HAP-1 (cell line): Measurements from ENCODE around the gene ITM2B.
"Not testable (repeated sequence)": the region's sequence is repeated elsewhere in the genome, so short reads cannot be mapped to it uniquely, and the experiment has no call there.

Experiments used
- DNase-seq, 2 experiments: peaks; one replicate each; pipeline ENCODE4 v3.0.0-alpha.2; 2016 to 2020; ENCODE audit warnings: low spot score in 2 of 2
- H3K27me3 ChIP-seq: fragments of 250-450 bp; sonication (Bioruptor Pico); 2 replicates; pipeline ENCODE4 v1.5.1; 2020; ENCODE audit warnings: low read depth, mild to moderate bottlenecking, moderate library complexity
- H3K36me3 ChIP-seq: fragments of 250-450 bp; sonication (Bioruptor Pico); replicated peaks from 2 replicates; pipeline ENCODE4 v1.5.1; 2020; ENCODE audit warnings: mild to moderate bottlenecking
- H3K4me1 ChIP-seq: fragments of 250-450 bp; sonication (Bioruptor Pico); 2 replicates; pipeline ENCODE4 v1.5.1; 2020; ENCODE audit warnings: mild to moderate bottlenecking
- H3K4me3 ChIP-seq: fragments of 250-450 bp; sonication (Bioruptor Pico); 2 replicates; pipeline ENCODE4 v1.5.1; 2020; ENCODE audit warnings: mild to moderate bottlenecking, moderate library complexity
- H3K9me3 ChIP-seq: fragments of 250-450 bp; sonication (Bioruptor Pico); 2 replicates; pipeline ENCODE4 v1.5.1; 2020; ENCODE audit warnings: mild to moderate bottlenecking, moderate library complexity
- in situ Hi-C: fragments of 300-500 bp; cut with MboI; formaldehyde crosslinking; loops from 3 replicates; pipeline ENCODE4 v1.14.3; 2020; ENCODE audit warnings: low sequenced_read_pairs, inconsistent platforms, mixed read lengths

Gene ITM2B

DNA sequence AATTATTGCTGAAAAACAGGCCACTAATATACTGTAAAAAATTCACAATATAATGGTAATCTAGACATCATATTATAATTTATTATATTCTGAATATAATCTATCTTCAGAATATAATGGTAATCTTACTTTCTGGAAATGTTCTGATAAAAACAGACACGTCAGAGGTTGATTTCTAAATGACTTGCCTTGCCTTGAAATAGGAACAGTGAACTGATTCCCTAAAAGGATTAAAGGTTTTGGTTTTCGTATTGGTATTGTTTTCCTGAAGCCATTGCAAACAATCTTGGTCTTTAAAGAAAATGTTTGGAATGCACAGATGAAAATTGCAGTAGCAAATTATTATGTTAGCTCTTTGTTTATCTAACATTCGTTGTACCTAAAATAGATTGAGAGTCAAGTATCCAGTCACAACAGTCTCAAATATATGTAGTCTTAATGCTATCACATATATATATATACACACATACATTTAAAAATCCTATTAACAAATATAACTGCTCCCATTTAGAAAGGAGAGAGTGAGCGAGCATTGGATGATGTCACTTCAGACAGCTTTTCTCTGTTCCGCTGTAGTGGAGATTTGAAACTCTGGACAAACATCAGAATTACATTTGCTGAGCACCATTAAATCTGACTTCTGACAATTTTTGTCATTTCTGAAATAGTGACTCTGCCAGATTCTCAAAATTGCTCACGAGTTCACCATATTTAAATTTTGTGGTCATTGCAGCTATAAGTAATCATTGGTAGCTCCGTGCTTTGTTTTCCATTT lies 1.7 kb downstream of the ITM2B start:
- in situ Hi-C loops, result loop anchor here (10.0 kb wide), 1 partner anchor 110 kb away; no protein-coding TSS in a partner anchor
- DNase-seq, result peak in 1 of 2 experiments; percentile 59
- H3K27me3 ChIP-seq, result no peaks in the 10 kb centered on the region
- peaks cover 29% of the 10 kb centered on the region for H3K4me1 ChIP-seq
- H3K36me3 ChIP-seq, result no peaks in the 10 kb centered on the region
- H3K9me3 ChIP-seq, result no peaks in the 10 kb centered on the region
- H3K4me3 ChIP-seq, result peak overlapping the region; percentile 79

- peak overlapping the region; percentile 79 for H3K4me3 ChIP-seq
- no peaks in the 10 kb centered on the region for H3K36me3 ChIP-seq
- H3K9me3 ChIP-seq, result no peaks in the 10 kb centered on the region
- H3K27me3 ChIP-seq, result no peaks in the 10 kb centered on the region
- in situ Hi-C loops, result loop anchor here (10.0 kb wide), 1 partner anchor 111 kb away; no protein-coding TSS in a partner anchor
- DNase-seq, result peak; percentile 48 to 63
- peaks cover 29% of the 10 kb centered on the region for H3K4me1 ChIP-seq
These were observed 2.5 kb downstream of the ITM2B start for GRCh38 chr13:48235341-48236135.

DNA sequence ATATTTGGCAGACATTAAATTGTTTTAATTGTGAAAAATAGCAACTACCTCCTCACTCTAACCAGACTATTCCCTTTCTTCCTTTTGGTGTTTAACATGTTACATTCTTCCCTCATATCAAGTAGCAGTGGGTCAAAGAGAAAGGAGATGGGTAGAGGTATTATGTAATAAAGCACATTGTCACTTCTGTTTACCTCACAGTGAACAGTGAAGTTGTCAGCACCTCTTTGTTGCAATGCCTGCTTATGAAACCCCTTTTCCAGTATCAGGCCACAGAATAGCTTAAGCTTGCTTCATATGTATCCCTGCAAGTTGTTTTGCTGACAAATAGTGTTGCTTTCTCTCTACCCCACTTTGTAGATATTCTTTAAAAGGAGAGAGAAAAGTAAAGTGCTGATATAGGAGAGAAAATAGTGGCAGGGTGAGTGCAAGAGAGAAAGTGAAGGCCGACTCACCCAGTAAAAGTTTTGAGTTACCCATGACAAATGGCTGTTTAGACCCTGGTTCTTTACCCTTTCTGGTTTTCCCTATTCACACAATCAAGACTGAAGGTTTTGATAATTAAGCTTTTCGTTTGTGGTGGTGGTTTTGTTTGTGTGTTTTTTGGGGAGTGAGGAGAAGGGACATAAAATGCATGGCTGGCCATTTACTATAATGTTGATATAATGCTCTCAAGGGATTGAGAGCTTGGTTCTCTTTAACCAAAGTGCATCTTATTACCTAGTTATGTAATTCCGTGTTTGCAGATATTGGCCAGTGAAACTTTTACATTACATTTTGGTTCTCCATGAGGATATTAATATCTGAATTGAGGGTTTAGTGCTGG lies 3.7 kb downstream of the ITM2B start:
- H3K9me3 ChIP-seq, result no peaks in the 10 kb centered on the region
- H3K27me3 ChIP-seq, result no peaks in the 10 kb centered on the region
- in situ Hi-C loops, result loop anchor here (10.0 kb wide), 1 partner anchor 112 kb away; no protein-coding TSS in a partner anchor
- no peaks in the 10 kb centered on the region for H3K36me3 ChIP-seq
- no peak for DNase-seq
- H3K4me1 ChIP-seq, result peaks cover 25% of the 10 kb centered on the region
- H3K4me3 ChIP-seq, result no peak overlapping the region

- H3K9me3 ChIP-seq, H3K36me3 ChIP-seq, H3K4me3 ChIP-seq, DNase-seq, H3K27me3 ChIP-seq: not testable (repeated sequence)
- peaks cover 29% of the 10 kb centered on the region for H3K4me1 ChIP-seq
- in situ Hi-C loops, result loop anchor here (10.0 kb wide), 1 partner anchor 115 kb away; no protein-coding TSS in a partner anchor
These were observed 6.4 kb downstream of the ITM2B start for GRCh38 chr13:48239369-48239768.

- in situ Hi-C loops, result no loop called here
- Histone ChIP-seq H3K9me3 (no peaks in the 10 kb centered on the region), H3K4me1 (peaks cover 25% of the 10 kb centered on the region), H3K36me3 (peaks cover 9% of the 10 kb centered on the region), H3K27me3 (no peaks in the 10 kb centered on the region), H3K4me3 (no peak overlapping the region)
- no peak for DNase-seq
These were observed 8.6 kb downstream of the ITM2B start for GRCh38 chr13:48241651-48242050.

- in situ Hi-C loops, result no loop called here
- peaks cover 9% of the 10 kb centered on the region for H3K36me3 ChIP-seq
- DNase-seq, result no peak
- H3K9me3 ChIP-seq, result no peaks in the 10 kb centered on the region
- H3K4me1 ChIP-seq, result peaks cover 14% of the 10 kb centered on the region
- H3K4me3 ChIP-seq, result no peak overlapping the region
- no peaks in the 10 kb centered on the region for H3K27me3 ChIP-seq
These were observed 9.7 kb downstream of the ITM2B start for GRCh38 chr13:48242677-48243076.

DNA sequence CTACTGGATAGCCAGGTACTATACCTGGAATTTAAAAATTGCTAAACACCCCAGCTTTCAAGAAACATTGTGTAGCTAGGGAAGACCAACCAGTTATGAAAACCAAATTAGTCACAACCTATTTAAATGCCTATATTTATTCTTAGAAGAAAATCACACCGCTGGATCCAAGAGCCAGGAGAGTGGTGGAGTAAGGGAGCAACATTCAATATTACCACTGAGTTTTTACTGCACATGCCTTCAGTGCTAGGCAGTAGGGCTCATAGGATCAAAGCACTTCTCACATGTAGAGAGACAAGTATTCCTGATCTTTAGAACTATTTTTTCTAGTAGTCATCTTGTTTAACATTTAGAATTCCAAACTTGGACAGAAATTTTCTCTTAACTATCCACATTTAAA lies 11.2 kb downstream of the ITM2B start:
- no peak overlapping the region for H3K4me3 ChIP-seq
- DNase-seq, result no peak
- no peaks in the 10 kb centered on the region for H3K27me3 ChIP-seq
- H3K4me1 ChIP-seq, result peaks cover 14% of the 10 kb centered on the region
- H3K36me3 ChIP-seq, result peaks cover 9% of the 10 kb centered on the region
- in situ Hi-C loops, result no loop called here
- H3K9me3 ChIP-seq, result no peaks in the 10 kb centered on the region

GRCh38 chr13:48246102-48246501 lies 13.1 kb downstream of the ITM2B start:
- peaks cover 14% of the 10 kb centered on the region for H3K4me1 ChIP-seq
- H3K27me3 ChIP-seq, result no peaks in the 10 kb centered on the region
- no peak overlapping the region for H3K4me3 ChIP-seq
- in situ Hi-C loops, result no loop called here
- no peak for DNase-seq
- peaks cover 9% of the 10 kb centered on the region for H3K36me3 ChIP-seq
- H3K9me3 ChIP-seq, result no peaks in the 10 kb centered on the region

GRCh38 chr13:48249018-48249417 lies 16.0 kb downstream of the ITM2B start:
- no peak for DNase-seq
- H3K4me3 ChIP-seq, result no peak overlapping the region
- in situ Hi-C loops, result no loop called here
- peaks cover 4% of the 10 kb centered on the region for H3K36me3 ChIP-seq
- H3K4me1 ChIP-seq, result peaks cover 8% of the 10 kb centered on the region
- no peaks in the 10 kb centered on the region for H3K9me3 ChIP-seq
- H3K27me3 ChIP-seq, result no peaks in the 10 kb centered on the region

DNA sequence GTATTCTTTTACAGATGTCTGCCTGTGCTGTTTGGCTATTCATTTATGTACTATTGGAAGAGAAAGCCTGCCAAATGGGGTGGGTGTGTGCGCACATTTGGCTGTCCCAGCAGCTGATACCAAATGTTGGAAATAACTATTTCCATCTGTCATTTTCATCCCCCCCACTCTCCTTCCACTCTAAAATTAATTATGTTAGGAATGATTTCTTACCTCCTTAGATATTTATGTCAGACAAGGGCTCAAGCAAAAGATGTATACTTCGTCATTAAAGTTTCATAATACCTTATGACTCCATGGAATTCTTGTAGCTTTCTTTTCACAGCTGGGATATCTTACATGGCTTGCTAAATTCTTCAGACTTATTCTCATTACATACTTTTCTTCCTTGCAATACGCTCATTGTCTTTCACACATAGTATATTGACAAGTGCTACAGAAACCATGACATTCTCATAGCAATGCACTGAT lies 18.6 kb downstream of the ITM2B start:
- in situ Hi-C loops, result no loop called here
- Histone ChIP-seq H3K36me3 (peaks cover 14% of the 10 kb centered on the region), H3K9me3 (no peaks in the 10 kb centered on the region), H3K4me3 (no peak overlapping the region), H3K27me3 (no peaks in the 10 kb centered on the region), H3K4me1 (no peaks in the 10 kb centered on the region)
- no peak for DNase-seq

- no peak for DNase-seq
- Histone ChIP-seq H3K27me3 (no peaks in the 10 kb centered on the region), H3K9me3 (no peaks in the 10 kb centered on the region), H3K36me3 (peaks cover 20% of the 10 kb centered on the region), H3K4me1 (no peaks in the 10 kb centered on the region), H3K4me3 (no peak overlapping the region)
- in situ Hi-C loops, result no loop called here
These were observed 19.2 kb downstream of the ITM2B start for GRCh38 chr13:48252176-48252575.

GRCh38 chr13:48253849-48254248 lies 20.8 kb downstream of the ITM2B start:
- H3K27me3 ChIP-seq, result no peaks in the 10 kb centered on the region
- DNase-seq, result no peak
- H3K36me3 ChIP-seq, result peaks cover 33% of the 10 kb centered on the region
- no peaks in the 10 kb centered on the region for H3K9me3 ChIP-seq
- in situ Hi-C loops, result no loop called here
- H3K4me3 ChIP-seq, result no peak overlapping the region
- no peaks in the 10 kb centered on the region; the same call in 1 of the 2 replicates for H3K4me1 ChIP-seq

DNA sequence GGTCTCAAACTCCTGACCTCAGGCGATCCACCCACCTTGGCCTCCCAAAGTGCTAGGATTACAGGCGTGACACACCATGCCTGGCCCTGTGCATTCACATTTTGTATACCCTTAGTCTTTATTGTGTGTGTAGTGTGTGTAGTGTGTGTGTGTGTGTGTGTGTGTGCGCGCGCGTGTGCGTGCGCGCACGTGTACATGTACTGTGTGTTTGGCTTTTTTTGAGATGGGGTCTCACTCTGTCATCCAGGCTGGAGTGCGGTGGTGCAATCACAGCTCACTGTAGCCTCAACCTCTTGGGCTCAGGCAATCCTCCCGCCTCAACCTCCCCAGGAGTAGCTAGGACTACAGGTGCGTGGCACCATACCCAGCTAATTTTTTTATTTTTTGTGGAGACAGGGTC lies 22.1 kb downstream of the ITM2B start:
- in situ Hi-C loops, result no loop called here
- H3K27me3 ChIP-seq, result no peaks in the 10 kb centered on the region
- H3K36me3 ChIP-seq, result peaks cover 39% of the 10 kb centered on the region
- DNase-seq, result no peak
- H3K9me3 ChIP-seq, result no peaks in the 10 kb centered on the region
- H3K4me3 ChIP-seq, result no peak overlapping the region
- H3K4me1 ChIP-seq, result no peaks in the 10 kb centered on the region; the same call in 1 of the 2 replicates
